Measurements from ENCODE around the gene ETV2. TPM values are rescaled to one million over a fixed set of nuclear protein-coding genes. Genes with fewer than 3 reads are reported as not detected.

ETV2 gene
- total RNA-seq, 1 experiment from 2014 or later: 1.5 TPM

DNA sequence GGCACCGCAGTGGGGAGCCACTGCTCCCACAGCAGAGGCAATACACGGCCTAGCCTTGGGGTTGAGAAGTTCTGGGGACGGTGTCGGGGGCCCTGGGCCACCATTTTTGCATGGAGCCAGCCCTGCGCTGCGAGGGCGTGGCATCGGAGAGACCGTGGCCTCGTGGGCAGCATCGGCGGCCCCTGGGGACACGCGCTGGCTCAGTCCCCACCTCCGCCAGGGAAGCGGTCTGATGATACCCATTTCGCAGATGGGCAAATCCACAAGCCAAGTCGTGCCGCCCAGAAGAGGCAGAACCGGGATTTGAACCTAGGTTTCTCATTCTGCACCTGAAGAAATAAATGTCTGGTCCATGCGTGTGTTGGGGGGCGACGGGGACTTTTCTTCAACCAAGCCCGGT is 23.6 kb downstream of the ETV2 start:
- BruUV-seq (replicated peaks): no TSS peak

GRCh38 chr19:35665604-35666003 is 24.1 kb downstream of the ETV2 start:
- Histone ChIP-seq H3K4me1 (ENCODE audit: control insufficient read depth in 1 of 2, insufficient read depth in 2 of 2, low read length in 2 of 2) (no peaks in the 10 kb centered on the region), H3K27ac (ENCODE audit: low read depth, low read length) (no peak overlapping the region), H3K9ac (ENCODE audit: low read length) (no peak overlapping the region), H3K4me3 (replicated peaks in 1 of 2; ENCODE audit: low read depth in 1 of 2, low read length in 2 of 2) (no peak overlapping the region), H3K79me2 (ENCODE audit: insufficient read depth, low read length) (no peaks in the 10 kb centered on the region), H3K4me2 (ENCODE audit: low read length) (no peak overlapping the region), H3K36me3 (ENCODE audit: control insufficient read depth in 1 of 2, insufficient read depth in 2 of 2, low read length in 2 of 2) (no peaks in the 10 kb centered on the region), H2AFZ (ENCODE audit: low read depth, low read length, poor library complexity, severe bottlenecking) (no peak overlapping the region), H3K9me3 (ENCODE audit: control insufficient read depth in 1 of 2, insufficient read depth in 1 of 2, low read depth in 1 of 2, low read length in 2 of 2) (no peaks in the 10 kb centered on the region), H4K20me1 (ENCODE audit: insufficient read depth) (no peaks in the 10 kb centered on the region), H3K9me2 (ENCODE audit: insufficient read depth) (no peaks in the 10 kb centered on the region), H3K27me3 (ENCODE audit: insufficient read depth, low read length) (peaks cover 5% of the 10 kb centered on the region; the same call in 1 of the 2 replicates)
- ChIA-PET RAD21 (ENCODE audit: low non-redundant PET in 1 of 2, low total read pairs in 2 of 2, uncharacterized antibody in 2 of 2, unreplicated experiment in 2 of 2) (no interaction called here), POLR2A (no interaction called here), CTCF (no interaction called here)
- intact Hi-C loops (cut with micrococcal nuclease): no loop called here
- no TSS peak for BruUV-seq (replicated peaks)
- DNase-seq (ENCODE audit: low read depth, low spot score): no peak
- no peak for ATAC-seq
- no peak for TF ChIP-seq SP1 (IDR thresholded peaks at IDR 0.05; ENCODE audit: low read depth)
- no peak for TF ChIP-seq JUND (IDR thresholded peaks at IDR 0.05)
- TF ChIP-seq, protein P1, sequence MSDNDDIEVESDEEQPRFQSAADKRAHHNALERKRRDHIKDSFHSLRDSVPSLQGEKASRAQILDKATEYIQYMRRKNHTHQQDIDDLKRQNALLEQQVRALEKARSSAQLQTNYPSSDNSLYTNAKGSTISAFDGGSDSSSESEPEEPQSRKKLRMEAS (IDR thresholded peaks at IDR 0.05): no peak
- TF ChIP-seq EGR1 (IDR thresholded peaks at IDR 0.05; ENCODE audit: low read depth): no peak
- no peak for TF ChIP-seq CEBPB (IDR thresholded peaks at IDR 0.05; ENCODE audit: low read depth)
- TF ChIP-seq SRF (IDR thresholded peaks at IDR 0.05; ENCODE audit: low read depth): no peak
- TF ChIP-seq EZH2phosphoT487 (IDR thresholded peaks at IDR 0.05; ENCODE audit: borderline replicate concordance): no peak
- TF ChIP-seq, protein P2, sequence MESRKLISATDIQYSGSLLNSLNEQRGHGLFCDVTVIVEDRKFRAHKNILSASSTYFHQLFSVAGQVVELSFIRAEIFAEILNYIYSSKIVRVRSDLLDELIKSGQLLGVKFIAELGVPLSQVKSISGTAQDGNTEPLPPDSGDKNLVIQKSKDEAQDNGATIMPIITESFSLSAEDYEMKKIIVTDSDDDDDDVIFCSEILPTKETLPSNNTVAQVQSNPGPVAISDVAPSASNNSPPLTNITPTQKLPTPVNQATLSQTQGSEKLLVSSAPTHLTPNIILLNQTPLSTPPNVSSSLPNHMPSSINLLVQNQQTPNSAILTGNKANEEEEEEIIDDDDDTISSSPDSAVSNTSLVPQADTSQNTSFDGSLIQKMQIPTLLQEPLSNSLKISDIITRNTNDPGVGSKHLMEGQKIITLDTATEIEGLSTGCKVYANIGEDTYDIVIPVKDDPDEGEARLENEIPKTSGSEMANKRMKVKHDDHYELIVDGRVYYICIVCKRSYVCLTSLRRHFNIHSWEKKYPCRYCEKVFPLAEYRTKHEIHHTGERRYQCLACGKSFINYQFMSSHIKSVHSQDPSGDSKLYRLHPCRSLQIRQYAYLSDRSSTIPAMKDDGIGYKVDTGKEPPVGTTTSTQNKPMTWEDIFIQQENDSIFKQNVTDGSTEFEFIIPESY (IDR thresholded peaks at IDR 0.05; ENCODE audit: extremely low read depth, insufficient replicate concordance, low read length): no peak
- TF ChIP-seq ELF1 (IDR thresholded peaks at IDR 0.05; ENCODE audit: borderline replicate concordance, low read depth): no peak
- no peak for TF ChIP-seq ZFX (IDR thresholded peaks at IDR 0.05)
- TF ChIP-seq RAD21 (IDR thresholded peaks at IDR 0.05; ENCODE audit: low read depth): no peak
- TF ChIP-seq POLR2A (IDR thresholded peaks at IDR 0.05; ENCODE audit: borderline replicate concordance, extremely low read depth, insufficient read depth, insufficient read length): no peak
- TF ChIP-seq, protein P3, sequence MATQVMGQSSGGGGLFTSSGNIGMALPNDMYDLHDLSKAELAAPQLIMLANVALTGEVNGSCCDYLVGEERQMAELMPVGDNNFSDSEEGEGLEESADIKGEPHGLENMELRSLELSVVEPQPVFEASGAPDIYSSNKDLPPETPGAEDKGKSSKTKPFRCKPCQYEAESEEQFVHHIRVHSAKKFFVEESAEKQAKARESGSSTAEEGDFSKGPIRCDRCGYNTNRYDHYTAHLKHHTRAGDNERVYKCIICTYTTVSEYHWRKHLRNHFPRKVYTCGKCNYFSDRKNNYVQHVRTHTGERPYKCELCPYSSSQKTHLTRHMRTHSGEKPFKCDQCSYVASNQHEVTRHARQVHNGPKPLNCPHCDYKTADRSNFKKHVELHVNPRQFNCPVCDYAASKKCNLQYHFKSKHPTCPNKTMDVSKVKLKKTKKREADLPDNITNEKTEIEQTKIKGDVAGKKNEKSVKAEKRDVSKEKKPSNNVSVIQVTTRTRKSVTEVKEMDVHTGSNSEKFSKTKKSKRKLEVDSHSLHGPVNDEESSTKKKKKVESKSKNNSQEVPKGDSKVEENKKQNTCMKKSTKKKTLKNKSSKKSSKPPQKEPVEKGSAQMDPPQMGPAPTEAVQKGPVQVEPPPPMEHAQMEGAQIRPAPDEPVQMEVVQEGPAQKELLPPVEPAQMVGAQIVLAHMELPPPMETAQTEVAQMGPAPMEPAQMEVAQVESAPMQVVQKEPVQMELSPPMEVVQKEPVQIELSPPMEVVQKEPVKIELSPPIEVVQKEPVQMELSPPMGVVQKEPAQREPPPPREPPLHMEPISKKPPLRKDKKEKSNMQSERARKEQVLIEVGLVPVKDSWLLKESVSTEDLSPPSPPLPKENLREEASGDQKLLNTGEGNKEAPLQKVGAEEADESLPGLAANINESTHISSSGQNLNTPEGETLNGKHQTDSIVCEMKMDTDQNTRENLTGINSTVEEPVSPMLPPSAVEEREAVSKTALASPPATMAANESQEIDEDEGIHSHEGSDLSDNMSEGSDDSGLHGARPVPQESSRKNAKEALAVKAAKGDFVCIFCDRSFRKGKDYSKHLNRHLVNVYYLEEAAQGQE (IDR thresholded peaks at IDR 0.05; ENCODE audit: low read depth): no peak
- no peak for TF ChIP-seq FOSL1 (IDR thresholded peaks at IDR 0.05; ENCODE audit: low read depth)
- no peak for TF ChIP-seq POLR2AphosphoS5 (IDR thresholded peaks at IDR 0.05; ENCODE audit: low read depth, low read length)
- TF ChIP-seq CBX3 (IDR thresholded peaks at IDR 0.05; ENCODE audit: low read depth): no peak
- TF ChIP-seq EZH2 (IDR thresholded peaks at IDR 0.05): no peak
- no peak for TF ChIP-seq TCF7L2 (IDR thresholded peaks at IDR 0.05; ENCODE audit: borderline replicate concordance, extremely low read depth, insufficient read depth, insufficient read length)

More for the DNA sequence above, 23.6 kb downstream of the ETV2 start:
- intact Hi-C loops (cut with micrococcal nuclease): no loop called here
- no peak for TF ChIP-seq JUND (IDR thresholded peaks at IDR 0.05)
- TF ChIP-seq TCF7L2 (IDR thresholded peaks at IDR 0.05; ENCODE audit: borderline replicate concordance, extremely low read depth, insufficient read depth, insufficient read length): no peak
- no peak for ATAC-seq
- peaks cover 5% of the 10 kb centered on the region; the same call in 1 of the 2 replicates for H3K27me3 ChIP-seq (ENCODE audit: insufficient read depth, low read length)
- no peaks in the 10 kb centered on the region for H3K4me1 ChIP-seq (ENCODE audit: control insufficient read depth in 1 of 2, insufficient read depth in 2 of 2, low read length in 2 of 2)
- H3K36me3 ChIP-seq (ENCODE audit: control insufficient read depth in 1 of 2, insufficient read depth in 2 of 2, low read length in 2 of 2): no peaks in the 10 kb centered on the region
- H3K27ac ChIP-seq (ENCODE audit: low read depth, low read length): no peak overlapping the region
- H3K9ac ChIP-seq (ENCODE audit: low read length): no peak overlapping the region
- H3K9me3 ChIP-seq (ENCODE audit: control insufficient read depth in 1 of 2, insufficient read depth in 1 of 2, low read depth in 1 of 2, low read length in 2 of 2): no peaks in the 10 kb centered on the region
- RAD21 ChIA-PET (ENCODE audit: low non-redundant PET in 1 of 2, low total read pairs in 2 of 2, uncharacterized antibody in 2 of 2, unreplicated experiment in 2 of 2): no interaction called here
- H4K20me1 ChIP-seq (ENCODE audit: insufficient read depth): no peaks in the 10 kb centered on the region
- H3K4me2 ChIP-seq (ENCODE audit: low read length): no peak overlapping the region
- H3K4me3 ChIP-seq (replicated peaks in 1 of 2; ENCODE audit: low read depth in 1 of 2, low read length in 2 of 2): no peak overlapping the region
- no peak for DNase-seq (ENCODE audit: low read depth, low spot score)
- H3K79me2 ChIP-seq (ENCODE audit: insufficient read depth, low read length): no peaks in the 10 kb centered on the region
- CTCF ChIA-PET: no interaction called here
- POLR2A ChIA-PET: interaction anchor here (1.7 kb wide), 1 partner anchor 17 kb away, joined by 8 read pairs; the partner anchor contains the start of gene COX6B1
- no peaks in the 10 kb centered on the region for H3K9me2 ChIP-seq (ENCODE audit: insufficient read depth)
- H2AFZ ChIP-seq (ENCODE audit: low read depth, low read length, poor library complexity, severe bottlenecking): no peak overlapping the region

Data from HCT116 (cell line).